ENCODE results near the gene TTC9. TPM values are rescaled to one million over a fixed set of nuclear protein-coding genes. Genes with fewer than 3 reads are reported as not detected.
"Not testable (repeated sequence)": the region's sequence is repeated elsewhere in the genome, so short reads cannot be mapped to it uniquely, and the experiment has no call there.

Gene TTC9
- total RNA-seq, 1 experiment from 2014 or later = 26.2 TPM

DNA sequence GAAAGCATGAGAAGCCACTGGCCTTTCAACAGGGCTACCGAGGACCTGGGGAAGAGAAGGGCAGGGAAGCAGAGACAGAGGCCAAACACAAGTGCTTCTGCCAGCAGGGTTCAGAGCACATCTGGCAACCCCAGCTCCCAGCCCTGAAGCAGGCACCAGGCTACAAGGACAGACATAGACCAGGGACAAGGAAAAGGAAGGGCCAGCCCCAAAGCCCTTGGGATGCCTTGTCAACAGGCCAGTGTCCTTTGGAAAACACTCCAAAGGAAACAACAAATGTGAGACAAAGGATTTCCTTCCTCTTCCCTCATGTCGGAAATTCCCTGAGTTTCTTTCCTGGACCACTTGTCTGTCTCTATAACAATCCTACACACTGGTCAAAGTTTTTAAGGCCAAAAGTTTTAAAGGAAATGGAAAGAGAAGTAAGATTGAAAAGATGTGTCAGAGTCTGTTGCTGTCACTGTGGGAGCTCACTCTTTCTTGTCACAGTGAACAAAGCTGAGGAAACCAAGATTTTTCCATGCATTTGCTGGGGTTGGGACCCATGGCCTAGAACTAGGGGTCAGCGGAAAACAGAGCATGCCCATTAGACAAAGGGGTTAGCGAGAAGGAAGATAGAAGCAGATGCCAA, 59.4 kb downstream of the TTC9 start:
- ATAC-seq = no peak
- H3K27me3 Mint-ChIP-seq (ENCODE audit: low read depth) = no peaks in the 10 kb centered on the region; the same call in none of the 2 replicates
- no peak overlapping the region for H3K4me3 Mint-ChIP-seq
- no peaks in the 10 kb centered on the region for H3K36me3 Mint-ChIP-seq
- POLR2A ChIA-PET = no interaction called here
- H3K27ac Mint-ChIP-seq = no peak overlapping the region
- H3K9me3 Mint-ChIP-seq = peaks cover 6% of the 10 kb centered on the region; the same call in 1 of the 2 replicates
- CTCF ChIA-PET = interaction anchor here (0.8 to 1.4 kb wide), 2 partner anchors 12 to 109 kb away, joined by 3 to 4 read pairs; partner anchors contain the start of gene MAP3K9
- H3K4me1 Mint-ChIP-seq = peaks cover 25% of the 10 kb centered on the region
- no peak for TF ChIP-seq USF1 (CRISPR knock-in tag; IDR thresholded peaks at IDR 0.05)
- no peak for TF ChIP-seq RORB (CRISPR knock-in tag; IDR thresholded peaks at IDR 0.05)
- DNase-seq (ENCODE audit: low spot score) = no peak

DNA sequence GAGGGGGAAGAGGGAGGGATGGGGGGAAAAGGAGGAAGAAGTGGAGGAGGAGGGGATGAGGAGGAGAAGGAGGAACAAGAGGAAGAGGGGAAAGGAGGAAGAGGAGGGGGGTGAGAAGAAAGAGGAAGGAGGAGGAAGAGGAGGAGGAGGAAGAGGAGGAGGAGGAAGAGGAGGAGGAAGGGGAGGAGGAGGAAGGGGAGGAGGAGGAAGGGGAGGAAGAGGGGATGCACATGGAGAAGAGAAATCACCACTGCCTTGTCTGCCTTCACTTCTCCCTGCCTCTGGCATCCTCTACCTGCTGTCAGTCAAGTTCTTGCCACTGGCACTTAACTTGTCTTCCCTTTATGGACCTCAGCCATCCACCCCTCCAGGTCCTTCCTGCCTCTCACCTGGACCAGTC, 59.9 kb downstream of the TTC9 start:
- TF ChIP-seq ZMAT4 (CRISPR knock-in tag; IDR thresholded peaks at IDR 0.05) (no peak), ATF3 (CRISPR knock-in tag; conservative IDR thresholded peaks at IDR 0.05) (no peak), CREM (CRISPR knock-in tag; IDR thresholded peaks at IDR 0.05) (no peak), AFF4 (CRISPR knock-in tag; IDR thresholded peaks at IDR 0.05; ENCODE audit: borderline replicate concordance) (no peak), ZNF263 (CRISPR knock-in tag; IDR thresholded peaks at IDR 0.05; ENCODE audit: low read depth) (0 out of 2 replicates have a peak, but pooled peaks have one; percentile 41), STAT6 (CRISPR knock-in tag; conservative IDR thresholded peaks at IDR 0.05; ENCODE audit: low read depth) (no peak), RORB (CRISPR knock-in tag; IDR thresholded peaks at IDR 0.05) (no peak)
- Mint-ChIP-seq H3K27me3 (ENCODE audit: low read depth) (no peaks in the 10 kb centered on the region; the same call in none of the 2 replicates), H3K4me1 (peaks cover 28% of the 10 kb centered on the region), H3K9me3 (peaks cover 6% of the 10 kb centered on the region; the same call in 1 of the 2 replicates), H3K36me3 (no peaks in the 10 kb centered on the region), H3K27ac (no peak overlapping the region), H3K4me3 (no peak overlapping the region)
- ChIA-PET CTCF (interaction anchor here (0.6 to 0.8 kb wide), 2 partner anchors 32 to 108 kb away, joined by 3 to 5 read pairs; partner anchors contain the start of gene MAP3K9), POLR2A (no interaction called here)
- no peak for ATAC-seq
- no peak for DNase-seq (ENCODE audit: low spot score)

GRCh38 chr14:70702161-70702560, 60.4 kb downstream of the TTC9 start:
- H3K9me3 Mint-ChIP-seq = peaks cover 6% of the 10 kb centered on the region; the same call in 1 of the 2 replicates
- no peaks in the 10 kb centered on the region for H3K36me3 Mint-ChIP-seq
- no peak overlapping the region for H3K27ac Mint-ChIP-seq
- DNase-seq (ENCODE audit: low spot score) (no peak), ATAC-seq (no peak)
- no peak overlapping the region for H3K4me3 Mint-ChIP-seq
- ChIA-PET POLR2A (no interaction called here), CTCF (interaction anchor here (0.6 kb wide), 1 partner anchor 33 kb away, joined by 5 read pairs; no protein-coding TSS in a partner anchor)
- TF ChIP-seq, protein P1, sequence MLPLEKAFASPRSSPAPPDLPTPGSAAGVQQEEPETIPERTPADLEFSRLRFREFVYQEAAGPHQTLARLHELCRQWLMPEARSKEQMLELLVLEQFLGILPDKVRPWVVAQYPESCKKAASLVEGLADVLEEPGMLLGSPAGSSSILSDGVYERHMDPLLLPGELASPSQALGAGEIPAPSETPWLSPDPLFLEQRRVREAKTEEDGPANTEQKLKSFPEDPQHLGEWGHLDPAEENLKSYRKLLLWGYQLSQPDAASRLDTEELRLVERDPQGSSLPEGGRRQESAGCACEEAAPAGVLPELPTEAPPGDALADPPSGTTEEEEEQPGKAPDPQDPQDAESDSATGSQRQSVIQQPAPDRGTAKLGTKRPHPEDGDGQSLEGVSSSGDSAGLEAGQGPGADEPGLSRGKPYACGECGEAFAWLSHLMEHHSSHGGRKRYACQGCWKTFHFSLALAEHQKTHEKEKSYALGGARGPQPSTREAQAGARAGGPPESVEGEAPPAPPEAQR (CRISPR knock-in tag; IDR thresholded peaks at IDR 0.05) = no peak
- TF ChIP-seq NFYB (CRISPR knock-in tag; conservative IDR thresholded peaks at IDR 0.05; ENCODE audit: low read depth) (no peak), GABPB1 (CRISPR knock-in tag; IDR thresholded peaks at IDR 0.05) (no peak), FOXJ3 (CRISPR knock-in tag; IDR thresholded peaks at IDR 0.05; ENCODE audit: borderline replicate concordance) (no peak)
- no peaks in the 10 kb centered on the region; the same call in none of the 2 replicates for H3K27me3 Mint-ChIP-seq (ENCODE audit: low read depth)
- H3K4me1 Mint-ChIP-seq = peaks cover 33% of the 10 kb centered on the region

- H3K4me1 Mint-ChIP-seq = peaks cover 38% of the 10 kb centered on the region
- H3K27me3 Mint-ChIP-seq (ENCODE audit: low read depth); H3K4me3 Mint-ChIP-seq; ATAC-seq; H3K36me3 Mint-ChIP-seq; H3K9me3 Mint-ChIP-seq; DNase-seq (ENCODE audit: low spot score); POLR2A ChIA-PET; H3K27ac Mint-ChIP-seq; CTCF ChIA-PET: not testable (repeated sequence)
These were observed 62.0 kb downstream of the TTC9 start for GRCh38 chr14:70703621-70704168.

All from WTC11 (cell line).